Psoas muscle (tissue), 8 donors: ENCODE measurements around the gene SLC30A4. TPM values are rescaled to one million over a fixed set of nuclear protein-coding genes. Genes with fewer than 3 reads are reported as not detected.

ENCODE experiments used
- ATAC-seq, 4 donors: fragments of 200-7000 bp; cut with Tn5 transposase; one replicate each; pipeline ENCODE4 v1.9.1; 2020; ENCODE audit warnings: moderate library complexity in 3 of 4, mild to moderate bottlenecking in 2 of 4
- DNase-seq, 2 donors: peaks; one replicate each; pipeline ENCODE4 v3.0.0-alpha.2; 2020
- H3K27ac ChIP-seq: fragments of 200-600 bp; one replicate; pipeline ENCODE4 v1.8.0; 2022
- H3K27me3 ChIP-seq, 3 donors: fragments of 200-600 bp in 1 of 3; one replicate each; pipeline versions ENCODE4 v1.6.1 to v1.8.0; 2013 to 2022; ENCODE audit warnings: low read length in 2 of 3, mild to moderate bottlenecking in 2 of 3, moderate library complexity in 1 of 3; ENCODE audit not compliant: insufficient read depth in 3 of 3
- H3K36me3 ChIP-seq, 2 donors: fragments of 200-600 bp in 1 of 2; one replicate each; pipeline versions ENCODE4 v1.6.1 to v1.8.0; 2013 to 2022; ENCODE audit warnings: low read depth in 1 of 2, mild to moderate bottlenecking in 1 of 2, moderate library complexity in 1 of 2; ENCODE audit not compliant: insufficient read depth in 1 of 2
- H3K4me1 ChIP-seq: fragments of 200-600 bp; one replicate; pipeline ENCODE4 v1.8.0; 2022
- H3K4me3 ChIP-seq: fragments of 200-600 bp; one replicate; pipeline ENCODE4 v1.8.0; 2022; ENCODE audit warnings: mild to moderate bottlenecking
- H3K9me3 ChIP-seq: fragments of 200-600 bp; one replicate; pipeline ENCODE4 v1.8.0; 2022
- CTCF ChIP-seq: fragments of 200-600 bp; IDR thresholded peaks from one replicate; pipeline ENCODE4 v1.8.0; 2022; ENCODE audit warnings: antibody characterized with exemption
- WGBS, 3 donors: extraction: QIAGEN DNeasy Blood & Tissue Kit; methylation state at CpG; one replicate each; pipeline versions ENCODE4 v1.1.6 to v1.1.7; 2013; 5-methylcytosine and 5-hydroxymethylcytosine counted together
- intact Hi-C, 2 donors: fragments of 100-400 bp; cut with DNase I; formaldehyde crosslinking; loops; one replicate each; pipeline versions ENCODE4 v1.11.0 to v1.14.2; 2022
- polyA plus RNA-seq, 3 donors: library from polyadenylated mRNA; stranded (reverse); fragments of 200-250 nt; gene quantifications; one replicate each; pipeline ENCODE4 v1.2.3, GENCODE V29; 2013
- total RNA-seq, 4 donors: library from RNA; stranded (reverse); fragmentation: NEBNext Ultra II Directional in 2 of 4; extraction: Animal tissue kit (Norgen Biotek cat#: 25700) in 2 of 4; gene quantifications; one replicate each; pipeline versions ENCODE4 v1.2.1 to v1.2.4, GENCODE V29; 2021 to 2023
- donor health status: healthy with polysubstance abuse.
- donor health status: DM: no; HTN: no; CAD: no; lungs with moderate emphysema.
- donor health status: Bipolar disorder and iron deficiency.
- donor health status: healthy.
- donor health status: DM: yes; HTN: yes; CAD: no.
- donor health status: DM: no; HTN: no; CAD: no.
- donor health status: DM: no; HTN: no; CAD: no.
- donor health status: DM: yes; HTN: yes; CAD: no.

SLC30A4 gene
- total and polyA plus RNA-seq, 7 donors: 0.59 to 2.2 (median 1.9) TPM

GRCh38 chr15:45429941-45430792, 92.4 kb downstream of the SLC30A4 start:
- Histone ChIP-seq H3K36me3 (no peaks in the 10 kb centered on the region), H3K27me3 (no peaks in the 10 kb centered on the region), H3K9me3 (no peaks in the 10 kb centered on the region), H3K4me3 (peak overlapping the region; percentile 58), H3K4me1 (no peaks in the 10 kb centered on the region), H3K27ac (no peak overlapping the region)
- WGBS, 3 donors: 15 to 16% (median 16%) methylated on average over 71 to 73 of the region's 73 CpGs
- peak; percentile 30 to 74 (median 54) for ATAC-seq
- TF ChIP-seq CTCF: peak; percentile 85
- intact Hi-C loops: no loop called here
- peak; percentile 71 to 80 for DNase-seq

Other genes with a start within 250 kb of the SLC30A4 start
- 10 to 100 TPM; 20.8 to 41.3 (median 26.2) TPM for gene GATM, start 144.2 kb downstream of the SLC30A4 start, total RNA-seq
- 10 to 100 TPM; 13.1 to 21.4 (median 16.5) TPM for gene GATM, start 144.2 kb downstream of the SLC30A4 start, polyA plus RNA-seq
- 10 to 100 TPM; 23.7 to 55.2 (median 30.3) TPM for gene BLOC1S6, start 64.6 kb upstream of the SLC30A4 start, total RNA-seq
- 10 to 100 TPM; 14.3 to 45.9 (median 31.7) TPM for gene BLOC1S6, start 64.6 kb upstream of the SLC30A4 start, polyA plus RNA-seq
- gene SQOR, start 112.3 kb upstream of the SLC30A4 start, total RNA-seq: 100 to 1,000 TPM in 3 of 4 donors, 10 to 100 TPM in 1; 46.5 to 174 (median 152) TPM
- gene SQOR, start 112.3 kb upstream of the SLC30A4 start, polyA plus RNA-seq: 100 to 1,000 TPM in 1 of 3 donors, 10 to 100 TPM in 2; 67.6 to 142 (median 70.2) TPM